Measurements from ENCODE around the gene TCF12.

The TCF12 gene

DNA sequence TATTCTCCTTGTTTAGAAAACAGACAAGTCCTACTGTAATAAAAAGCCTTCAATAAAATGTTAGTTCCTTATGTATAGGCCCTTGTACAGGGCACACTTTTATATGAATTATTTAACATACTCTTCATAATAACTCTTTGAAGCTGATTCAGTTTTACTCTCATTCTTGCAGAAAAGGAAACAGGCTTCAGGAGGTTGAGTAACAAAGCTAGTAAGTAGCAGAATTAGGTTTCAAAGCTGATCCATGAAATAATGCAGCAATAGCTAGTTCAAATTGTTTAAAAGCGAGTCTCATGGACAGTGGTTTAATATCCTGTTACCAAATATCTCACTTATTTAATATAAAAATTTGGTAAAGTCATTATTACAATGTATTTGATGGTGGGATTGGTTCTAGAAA, 25.0 kb downstream of the TCF12 start:
- Histone ChIP-seq H3K9me3 (no peaks in the 10 kb centered on the region; the same call in 1 of the 2 replicates), H3K4me1 (no peaks in the 10 kb centered on the region), H3K36me3 (no peaks in the 10 kb centered on the region; the same call in 1 of the 2 replicates), H3K4me3 (ENCODE audit: low read depth, low read length) (no peak overlapping the region), H3K27me3 (no peaks in the 10 kb centered on the region)
- TF ChIP-seq, protein P1, sequence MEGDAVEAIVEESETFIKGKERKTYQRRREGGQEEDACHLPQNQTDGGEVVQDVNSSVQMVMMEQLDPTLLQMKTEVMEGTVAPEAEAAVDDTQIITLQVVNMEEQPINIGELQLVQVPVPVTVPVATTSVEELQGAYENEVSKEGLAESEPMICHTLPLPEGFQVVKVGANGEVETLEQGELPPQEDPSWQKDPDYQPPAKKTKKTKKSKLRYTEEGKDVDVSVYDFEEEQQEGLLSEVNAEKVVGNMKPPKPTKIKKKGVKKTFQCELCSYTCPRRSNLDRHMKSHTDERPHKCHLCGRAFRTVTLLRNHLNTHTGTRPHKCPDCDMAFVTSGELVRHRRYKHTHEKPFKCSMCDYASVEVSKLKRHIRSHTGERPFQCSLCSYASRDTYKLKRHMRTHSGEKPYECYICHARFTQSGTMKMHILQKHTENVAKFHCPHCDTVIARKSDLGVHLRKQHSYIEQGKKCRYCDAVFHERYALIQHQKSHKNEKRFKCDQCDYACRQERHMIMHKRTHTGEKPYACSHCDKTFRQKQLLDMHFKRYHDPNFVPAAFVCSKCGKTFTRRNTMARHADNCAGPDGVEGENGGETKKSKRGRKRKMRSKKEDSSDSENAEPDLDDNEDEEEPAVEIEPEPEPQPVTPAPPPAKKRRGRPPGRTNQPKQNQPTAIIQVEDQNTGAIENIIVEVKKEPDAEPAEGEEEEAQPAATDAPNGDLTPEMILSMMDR (IDR thresholded peaks at IDR 0.05; ENCODE audit: low read depth, low read length), result no peak
- no peak for DNase-seq

- TF ChIP-seq, protein P1 (IDR thresholded peaks at IDR 0.05; ENCODE audit: low read depth, low read length), result no peak
- H3K4me3 ChIP-seq (ENCODE audit: low read depth, low read length), result no peak overlapping the region
- no peak for DNase-seq
- no peaks in the 10 kb centered on the region; the same call in 1 of the 2 replicates for H3K9me3 ChIP-seq
- 0 out of 2 replicates have a peak, but pooled peaks cover 3% of the 10 kb centered on the region for H3K4me1 ChIP-seq
- H3K27me3 ChIP-seq, result no peaks in the 10 kb centered on the region
- peaks cover 2% of the 10 kb centered on the region; the same call in 1 of the 2 replicates for H3K36me3 ChIP-seq
Observed at GRCh38 chr15:56944485-56944884, 26.0 kb downstream of the TCF12 start.

DNA sequence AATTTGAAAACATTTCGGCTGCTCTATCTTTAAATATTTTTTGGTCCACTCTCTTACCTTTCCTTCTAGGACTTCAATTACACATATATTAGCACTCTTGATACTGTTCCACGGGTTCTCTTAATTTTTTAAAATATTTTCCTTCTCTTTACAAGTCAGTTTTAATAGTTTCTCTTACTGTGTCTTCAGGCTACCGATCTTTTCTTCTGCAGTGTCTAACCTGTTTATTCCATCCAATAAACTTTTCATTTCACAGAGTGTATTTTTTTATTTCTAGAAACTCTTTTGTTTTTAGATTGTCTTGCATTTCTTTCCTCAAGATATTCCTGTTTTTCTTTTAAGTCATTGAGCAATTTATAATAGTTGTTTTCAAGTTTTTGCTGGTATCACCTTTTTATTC, 27.7 kb downstream of the TCF12 start:
- H3K9me3 ChIP-seq, result no peaks in the 10 kb centered on the region; the same call in 1 of the 2 replicates
- H3K4me3 ChIP-seq (ENCODE audit: low read depth, low read length), result no peak overlapping the region
- DNase-seq, result no peak
- peaks cover 6% of the 10 kb centered on the region; the same call in 1 of the 2 replicates for H3K36me3 ChIP-seq
- 0 out of 2 replicates have a peak, but pooled peaks cover 3% of the 10 kb centered on the region for H3K4me1 ChIP-seq
- TF ChIP-seq, protein P1 (IDR thresholded peaks at IDR 0.05; ENCODE audit: low read depth, low read length), result no peak
- no peaks in the 10 kb centered on the region for H3K27me3 ChIP-seq

DNA sequence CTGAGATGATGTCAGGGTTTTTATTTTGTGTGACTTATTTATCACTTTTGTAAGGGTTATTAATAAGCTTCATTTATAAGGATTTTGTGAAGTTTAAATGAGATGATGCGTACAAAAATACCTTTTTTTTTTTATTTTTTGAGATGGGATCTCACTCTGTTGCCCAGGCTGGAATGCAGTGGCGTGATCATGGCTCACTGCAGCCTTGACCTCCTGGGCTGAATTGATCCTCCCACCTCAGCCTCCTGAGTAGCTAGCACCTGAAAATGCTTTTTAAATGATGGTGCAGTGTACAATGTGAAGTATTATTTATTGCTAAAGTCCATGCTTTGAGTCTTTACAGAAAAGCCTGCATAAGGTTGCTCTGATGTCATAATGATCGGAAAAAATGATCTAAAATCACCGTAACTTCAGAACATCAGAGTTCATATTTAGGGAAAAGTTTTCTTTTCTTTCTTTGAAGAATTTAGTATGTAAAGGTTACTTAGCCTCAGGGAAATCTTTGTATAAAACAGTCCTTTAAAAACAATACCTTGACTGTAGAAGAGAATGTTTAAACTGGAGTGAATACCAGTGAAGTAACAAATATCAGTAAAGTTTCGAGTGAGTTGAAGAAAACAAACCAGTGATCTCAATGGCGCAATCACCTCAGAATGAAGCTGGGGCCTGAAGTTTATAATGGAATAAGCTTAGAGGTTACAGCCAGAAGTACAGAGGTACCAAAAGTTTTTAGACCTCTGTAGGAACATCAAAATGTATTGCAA, 29.7 kb downstream of the TCF12 start:
- 0 out of 2 replicates have a peak, but pooled peaks cover 3% of the 10 kb centered on the region for H3K4me1 ChIP-seq
- no peak overlapping the region for H3K4me3 ChIP-seq (ENCODE audit: low read depth, low read length)

DNA sequence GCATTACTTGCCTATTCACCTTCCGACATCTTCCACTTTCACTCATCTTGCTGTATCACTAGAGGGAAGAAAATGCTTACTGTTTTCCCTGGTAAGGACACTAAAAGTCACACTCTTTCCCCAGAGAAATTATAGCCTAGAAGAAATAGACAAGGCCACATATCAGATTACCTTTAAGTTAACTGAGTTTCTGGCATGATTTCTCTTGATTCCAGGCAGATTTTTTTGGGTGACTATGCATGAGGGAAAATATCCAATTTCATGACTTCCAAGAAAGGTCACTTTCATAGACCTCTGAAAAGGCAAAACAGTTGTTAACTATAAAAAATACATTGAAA, 30.3 kb downstream of the TCF12 start:
- no peaks in the 10 kb centered on the region; the same call in 1 of the 2 replicates for H3K9me3 ChIP-seq
- no peak overlapping the region for H3K4me3 ChIP-seq (ENCODE audit: low read depth, low read length)
- peaks cover 6% of the 10 kb centered on the region; the same call in 1 of the 2 replicates for H3K36me3 ChIP-seq
- no peak for DNase-seq
- TF ChIP-seq, protein P1 (IDR thresholded peaks at IDR 0.05; ENCODE audit: low read depth, low read length), result no peak
- H3K4me1 ChIP-seq, result 0 out of 2 replicates have a peak, but pooled peaks cover 3% of the 10 kb centered on the region
- H3K27me3 ChIP-seq, result no peaks in the 10 kb centered on the region

More for the DNA sequence above, 29.7 kb downstream of the TCF12 start:
- no peak for DNase-seq
- H3K9me3 ChIP-seq, result no peaks in the 10 kb centered on the region; the same call in 1 of the 2 replicates
- TF ChIP-seq, protein P1 (IDR thresholded peaks at IDR 0.05; ENCODE audit: low read depth, low read length), result no peak
- peaks cover 6% of the 10 kb centered on the region; the same call in 1 of the 2 replicates for H3K36me3 ChIP-seq
- no peaks in the 10 kb centered on the region for H3K27me3 ChIP-seq

DNA sequence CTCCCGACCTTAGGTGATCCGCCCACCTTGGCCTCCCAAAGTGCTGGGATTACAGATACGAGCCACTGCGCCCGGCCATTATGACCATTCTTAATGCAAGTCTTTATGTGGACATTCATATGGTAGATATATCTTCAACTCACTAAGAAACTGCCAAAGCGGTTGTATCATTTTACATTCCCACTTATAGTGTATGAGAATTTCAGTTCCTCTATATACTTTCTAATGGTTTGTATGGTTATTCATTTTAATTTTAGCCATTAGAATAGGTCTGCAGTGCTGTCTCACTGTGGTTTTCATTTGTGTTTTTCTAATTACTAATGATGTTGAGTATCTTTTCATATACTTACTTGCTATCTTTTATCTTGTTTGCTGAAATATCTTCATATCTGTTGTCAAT, 32.5 kb downstream of the TCF12 start:
- H3K4me3 ChIP-seq (ENCODE audit: low read depth, low read length), result no peak overlapping the region
- H3K9me3 ChIP-seq, result no peaks in the 10 kb centered on the region; the same call in 1 of the 2 replicates
- H3K4me1 ChIP-seq, result 0 out of 2 replicates have a peak, but pooled peaks cover 3% of the 10 kb centered on the region
- H3K27me3 ChIP-seq, result no peaks in the 10 kb centered on the region
- H3K36me3 ChIP-seq, result peaks cover 6% of the 10 kb centered on the region; the same call in 1 of the 2 replicates
- DNase-seq, result no peak
- TF ChIP-seq, protein P1 (IDR thresholded peaks at IDR 0.05; ENCODE audit: low read depth, low read length), result no peak
